ENCODE results near the gene PAXX. TPM values are rescaled to one million over a fixed set of nuclear protein-coding genes. Genes with fewer than 3 reads are reported as not detected.
A peak's percentile ranks its signal among the peaks of the same experiment; 100 is the strongest.

Gene PAXX
- total and polyA plus RNA-seq, 9 of the 15 experiments (the other 6 are each of a cell fraction or from before 2014, with no cell fraction given), result 1.2 to 175 (median 38.5) TPM

DNA sequence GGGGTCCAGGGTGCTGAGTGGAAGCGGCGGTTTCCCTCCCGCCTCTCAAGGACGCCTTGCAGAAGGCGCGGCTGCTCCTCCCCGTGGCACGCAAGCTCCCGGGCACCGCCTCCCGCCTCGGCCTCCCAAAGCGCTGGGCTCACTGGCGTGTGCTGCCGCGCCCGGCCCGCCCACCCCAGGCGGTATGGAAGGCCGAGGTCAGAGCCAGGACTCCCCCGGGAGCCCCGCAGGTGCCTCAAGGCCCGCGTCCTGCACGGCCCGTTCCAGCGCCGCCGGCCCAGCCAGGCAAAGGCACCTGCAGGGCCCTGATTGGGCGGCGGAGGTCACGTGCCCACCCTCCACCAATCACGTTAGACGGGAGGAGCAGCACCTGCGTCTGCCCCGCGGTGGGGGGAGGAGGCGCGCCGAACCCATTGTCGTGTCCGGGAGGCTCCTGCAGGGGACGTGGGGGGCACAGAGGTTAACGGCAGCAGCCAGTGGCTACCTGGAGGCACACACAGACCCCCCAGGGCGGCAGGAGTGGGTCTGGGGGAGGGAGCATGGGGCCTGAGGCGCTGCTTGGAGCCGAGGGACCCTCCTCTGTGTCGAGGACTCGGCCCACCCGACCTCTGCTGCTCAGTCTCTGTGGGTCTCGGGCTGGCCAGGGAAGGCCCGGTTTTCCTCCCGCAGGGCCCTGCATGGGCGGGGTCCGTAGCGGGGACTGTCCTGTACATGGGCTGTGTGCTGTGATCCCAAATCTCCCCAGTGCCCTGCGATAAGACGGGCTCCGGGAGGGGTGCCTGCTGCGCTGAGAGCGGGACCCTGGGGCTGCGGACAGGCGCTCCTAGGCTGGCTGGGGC is 42.2 kb upstream of the PAXX start (continued):
- TF ChIP-seq POLR2AphosphoS5 (IDR thresholded peaks at IDR 0.05; ENCODE audit: control insufficient read depth, insufficient read depth, low read depth, low read length), result no peak
- TF ChIP-seq ETV5 (CRISPR knock-in tag; IDR thresholded peaks at IDR 0.05; ENCODE audit: low read depth), result no peak
- TF ChIP-seq ZNF561 (CRISPR knock-in tag; conservative IDR thresholded peaks at IDR 0.05), result no peak
- no peak for TF ChIP-seq ZNF217 (CRISPR knock-in tag; IDR thresholded peaks at IDR 0.05)
- TF ChIP-seq ZNF3 (CRISPR knock-in tag; IDR thresholded peaks at IDR 0.05), result no peak
- no peak; the same call in 1 of the 2 replicates for TF ChIP-seq ELF4 (CRISPR knock-in tag; IDR thresholded peaks at IDR 0.05)
- TF ChIP-seq, protein P1, sequence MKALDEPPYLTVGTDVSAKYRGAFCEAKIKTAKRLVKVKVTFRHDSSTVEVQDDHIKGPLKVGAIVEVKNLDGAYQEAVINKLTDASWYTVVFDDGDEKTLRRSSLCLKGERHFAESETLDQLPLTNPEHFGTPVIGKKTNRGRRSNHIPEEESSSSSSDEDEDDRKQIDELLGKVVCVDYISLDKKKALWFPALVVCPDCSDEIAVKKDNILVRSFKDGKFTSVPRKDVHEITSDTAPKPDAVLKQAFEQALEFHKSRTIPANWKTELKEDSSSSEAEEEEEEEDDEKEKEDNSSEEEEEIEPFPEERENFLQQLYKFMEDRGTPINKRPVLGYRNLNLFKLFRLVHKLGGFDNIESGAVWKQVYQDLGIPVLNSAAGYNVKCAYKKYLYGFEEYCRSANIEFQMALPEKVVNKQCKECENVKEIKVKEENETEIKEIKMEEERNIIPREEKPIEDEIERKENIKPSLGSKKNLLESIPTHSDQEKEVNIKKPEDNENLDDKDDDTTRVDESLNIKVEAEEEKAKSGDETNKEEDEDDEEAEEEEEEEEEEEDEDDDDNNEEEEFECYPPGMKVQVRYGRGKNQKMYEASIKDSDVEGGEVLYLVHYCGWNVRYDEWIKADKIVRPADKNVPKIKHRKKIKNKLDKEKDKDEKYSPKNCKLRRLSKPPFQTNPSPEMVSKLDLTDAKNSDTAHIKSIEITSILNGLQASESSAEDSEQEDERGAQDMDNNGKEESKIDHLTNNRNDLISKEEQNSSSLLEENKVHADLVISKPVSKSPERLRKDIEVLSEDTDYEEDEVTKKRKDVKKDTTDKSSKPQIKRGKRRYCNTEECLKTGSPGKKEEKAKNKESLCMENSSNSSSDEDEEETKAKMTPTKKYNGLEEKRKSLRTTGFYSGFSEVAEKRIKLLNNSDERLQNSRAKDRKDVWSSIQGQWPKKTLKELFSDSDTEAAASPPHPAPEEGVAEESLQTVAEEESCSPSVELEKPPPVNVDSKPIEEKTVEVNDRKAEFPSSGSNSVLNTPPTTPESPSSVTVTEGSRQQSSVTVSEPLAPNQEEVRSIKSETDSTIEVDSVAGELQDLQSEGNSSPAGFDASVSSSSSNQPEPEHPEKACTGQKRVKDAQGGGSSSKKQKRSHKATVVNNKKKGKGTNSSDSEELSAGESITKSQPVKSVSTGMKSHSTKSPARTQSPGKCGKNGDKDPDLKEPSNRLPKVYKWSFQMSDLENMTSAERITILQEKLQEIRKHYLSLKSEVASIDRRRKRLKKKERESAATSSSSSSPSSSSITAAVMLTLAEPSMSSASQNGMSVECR (CRISPR knock-in tag; IDR thresholded peaks at IDR 0.05), result no peak
- TF ChIP-seq TEAD2 (tag; IDR thresholded peaks at IDR 0.05), result no peak
- no peak for TF ChIP-seq ERF (CRISPR knock-in tag; IDR thresholded peaks at IDR 0.05)
- no peak for TF ChIP-seq CC2D1A (IDR thresholded peaks at IDR 0.05)
- TF ChIP-seq U2AF2 (optimal IDR thresholded peaks at IDR 0.05; ENCODE audit: low read depth, low read length), result no peak
- TF ChIP-seq ZNF707 (CRISPR knock-in tag; conservative IDR thresholded peaks at IDR 0.05), result no peak
- 0 out of 2 replicates have a peak, but pooled peaks have one; percentile 34 for TF ChIP-seq CBFA2T3 (IDR thresholded peaks at IDR 0.05)
- no peak for TF ChIP-seq KAT2B (IDR thresholded peaks at IDR 0.05; ENCODE audit: low read depth, low read length)
- peak; percentile 34; the same call in 1 of the 2 replicates for TF ChIP-seq ARID1B (IDR thresholded peaks at IDR 0.05)
- TF ChIP-seq TAF15 (IDR thresholded peaks at IDR 0.05; ENCODE audit: low read depth, low read length), result no peak
- peak; percentile 90 for TF ChIP-seq BHLHE40 (IDR thresholded peaks at IDR 0.05; ENCODE audit: low read length)

All from K562 (cell line).